Neural cell (in vitro differentiated cells): ENCODE data around the gene STAT4. TPM values are rescaled to one million over a fixed set of nuclear protein-coding genes. Genes with fewer than 3 reads are reported as not detected.

Experiments used
- H2AFZ ChIP-seq: fragments of 200-600, 300-800 bp; sonication (generic), shearing (Covaris generic); 2 replicates; pipeline ENCODE4 v1.6.0; 2014; ENCODE audit warnings: low read depth, mild to moderate bottlenecking, antibody characterized with exemption, low read length, moderate library complexity
- H3F3A ChIP-seq: fragments of 200-600 bp; shearing (Covaris generic); 2 replicates; pipeline ENCODE4 v1.6.1; 2016; ENCODE audit warnings: mild to moderate bottlenecking, moderate library complexity, mixed read lengths, antibody characterized with exemption, low read length; ENCODE audit not compliant: insufficient read depth, poor library complexity, severe bottlenecking
- H3K27ac ChIP-seq: fragments of 200-600, 300-800 bp; sonication (generic), shearing (Covaris generic); 2 replicates; pipeline ENCODE4 v1.5.1; 2014; ENCODE audit warnings: mild to moderate bottlenecking, low read length, moderate library complexity
- H3K27me3 ChIP-seq: fragments of 300-800, 200-600 bp; sonication (generic), shearing (Covaris generic); 2 replicates; pipeline ENCODE4 v1.6.0; 2014; ENCODE audit warnings: mild to moderate bottlenecking, low read depth, low read length, moderate library complexity; ENCODE audit not compliant: insufficient read depth
- H3K36me3 ChIP-seq: fragments of 300-800, 200-600 bp; sonication (generic), shearing (Covaris generic); 2 replicates; pipeline ENCODE4 v1.5.1; 2014; ENCODE audit warnings: mild to moderate bottlenecking, antibody characterized with exemption, low read length, moderate library complexity; ENCODE audit not compliant: insufficient read depth
- H3K4me2 ChIP-seq: fragments of 300-800, 200-600 bp; sonication (generic), shearing (Covaris generic); 2 replicates; pipeline ENCODE4 v1.6.0; 2014; ENCODE audit warnings: mild to moderate bottlenecking, low read length
- H3K4me3 ChIP-seq: fragments of 300-800, 200-600 bp; sonication (generic), shearing (Covaris generic); 2 replicates; pipeline ENCODE4 v1.5.1; 2014; ENCODE audit warnings: mild to moderate bottlenecking, low read length, moderate library complexity
- H3K79me2 ChIP-seq: fragments of 200-600 bp; shearing (Covaris generic); replicated peaks from 2 replicates; pipeline ENCODE4 v1.6.0; 2014; ENCODE audit warnings: mild to moderate bottlenecking, low read length, moderate library complexity; ENCODE audit not compliant: insufficient read depth
- H3K9ac ChIP-seq: fragments of 300-800, 200-600 bp; sonication (generic), shearing (Covaris generic); 2 replicates; pipeline ENCODE4 v1.6.1; 2016; ENCODE audit warnings: mild to moderate bottlenecking, low read length, mixed read lengths
- H3K9me2 ChIP-seq: fragments of 200-600 bp; shearing (Covaris generic); 2 replicates; pipeline ENCODE4 v1.6.1; 2016; ENCODE audit warnings: mild to moderate bottlenecking, low read length, mixed read lengths; ENCODE audit not compliant: insufficient read depth
- H3K9me3 ChIP-seq: fragments of 200-600, 300-800 bp; sonication (generic), shearing (Covaris generic); 2 replicates; pipeline ENCODE4 v1.6.1; 2016; ENCODE audit warnings: mild to moderate bottlenecking, mixed run types, low read length, moderate library complexity, mixed read lengths
- H4K20me1 ChIP-seq: fragments of 200-600 bp; shearing (Covaris generic); 2 replicates; pipeline ENCODE4 v1.6.1; 2016; ENCODE audit warnings: mild to moderate bottlenecking, mixed run types; ENCODE audit not compliant: insufficient read depth
- CTCF ChIP-seq: fragments of 450-650 bp; IDR thresholded peaks from 2 replicates; pipeline ENCODE4 v1.5.1; 2014; ENCODE audit warnings: antibody characterized with exemption, mild to moderate bottlenecking, moderate library complexity; ENCODE audit not compliant: poor library complexity, severe bottlenecking
- EP300 ChIP-seq: fragments of 450-650 bp; conservative IDR thresholded peaks from 2 replicates; pipeline ENCODE4 v1.6.1; 2014; ENCODE audit warnings: antibody characterized with exemption, mild to moderate bottlenecking, moderate library complexity; ENCODE audit not compliant: poor library complexity, severe bottlenecking
- EZH2 ChIP-seq: fragments of 200-600, 300-800 bp; shearing (Covaris generic), sonication (generic); IDR thresholded peaks from 2 replicates; pipeline ENCODE4 v1.6.1; 2014; ENCODE audit warnings: antibody characterized with exemption, low read length, borderline replicate concordance, mild to moderate bottlenecking; ENCODE audit not compliant: insufficient read depth, poor library complexity, severe bottlenecking
- MXI1 ChIP-seq: fragments of 450-650 bp; conservative IDR thresholded peaks from 2 replicates; pipeline ENCODE4 v1.6.1; 2014; ENCODE audit warnings: antibody characterized with exemption, mild to moderate bottlenecking; ENCODE audit not compliant: poor library complexity, severe bottlenecking
- POLR2AphosphoS5 ChIP-seq: IDR thresholded peaks from 2 replicates; pipeline ENCODE4 v1.6.1; 2012
- RAD21 ChIP-seq: fragments of 450-650 bp; conservative IDR thresholded peaks from 2 replicates; pipeline ENCODE4 v1.6.1; 2014; ENCODE audit warnings: antibody characterized with exemption, mild to moderate bottlenecking, moderate library complexity
- REST ChIP-seq: IDR thresholded peaks from 2 replicates; pipeline ENCODE4 v1.6.1; 2012; ENCODE audit warnings: borderline replicate concordance
- SMC3 ChIP-seq: fragments of 450-650 bp; conservative IDR thresholded peaks from 2 replicates; pipeline ENCODE4 v1.6.1; 2014; ENCODE audit warnings: antibody characterized with exemption, mild to moderate bottlenecking, moderate library complexity; ENCODE audit not compliant: poor library complexity
- TAF1 ChIP-seq: IDR thresholded peaks from 2 replicates; pipeline ENCODE4 v1.6.1; 2012; ENCODE audit warnings: low read depth
- polyA plus RNA-seq: library from polyadenylated mRNA; depleted of rRNA; stranded (reverse); fragments of >200 nt; gene quantifications from 2 replicates; pipeline ENCODE4 v1.2.3, GENCODE V29; 2014

The STAT4 gene
- polyA plus RNA-seq, 1 donor from 2014 or later: 3.7 TPM

- Histone ChIP-seq H3K79me2 (no peaks in the 10 kb centered on the region), H3K27ac (no peak overlapping the region), H3K4me2 (no peak overlapping the region), H2AFZ (no peak overlapping the region), H3K9me3 (no peaks in the 10 kb centered on the region), H3K9me2 (no peaks in the 10 kb centered on the region), H3K4me3 (no peak overlapping the region), H4K20me1 (no peaks in the 10 kb centered on the region), H3K36me3 (no peaks in the 10 kb centered on the region), H3K27me3 (no peaks in the 10 kb centered on the region), H3F3A (no peaks in the 10 kb centered on the region), H3K9ac (no peak overlapping the region)
- TF ChIP-seq CTCF (no peak), POLR2AphosphoS5 (no peak), REST (no peak), SMC3 (no peak), MXI1 (no peak), TAF1 (no peak), EP300 (no peak), EZH2 (no peak), RAD21 (no peak)
Measured at GRCh38 chr2:191158193-191158592, 7.4 kb upstream of the STAT4 start.

GRCh38 chr2:191155608-191156071 lies 4.8 kb upstream of the STAT4 start:
- no peak overlapping the region for H3K4me3 ChIP-seq
- H2AFZ ChIP-seq: no peak overlapping the region
- no peak overlapping the region for H3K9ac ChIP-seq
- H4K20me1 ChIP-seq: no peaks in the 10 kb centered on the region
- no peaks in the 10 kb centered on the region for H3K9me2 ChIP-seq
- H3K27ac ChIP-seq: no peak overlapping the region
- H3K36me3 ChIP-seq: no peaks in the 10 kb centered on the region
- H3K27me3 ChIP-seq: peaks cover 5% of the 10 kb centered on the region
- no peak overlapping the region for H3K4me2 ChIP-seq
- H3K79me2 ChIP-seq: no peaks in the 10 kb centered on the region
- no peaks in the 10 kb centered on the region for H3F3A ChIP-seq
- H3K9me3 ChIP-seq: no peaks in the 10 kb centered on the region
- no peak for TF ChIP-seq CTCF
- TF ChIP-seq EP300: no peak
- no peak for TF ChIP-seq SMC3
- TF ChIP-seq TAF1: no peak
- TF ChIP-seq RAD21: no peak
- TF ChIP-seq EZH2: no peak
- no peak for TF ChIP-seq POLR2AphosphoS5
- no peak for TF ChIP-seq REST
- no peak for TF ChIP-seq MXI1
